GM12875 (cell line): Measurements from ENCODE around the gene IGSF9B.
"Not testable (repeated sequence)": the region's sequence is repeated elsewhere in the genome, so short reads cannot be mapped to it uniquely, and the experiment has no call there.

Source experiments
- H3K4me3 ChIP-seq: one replicate; pipeline ENCODE4 v1.5.1; 2011; ENCODE audit warnings: low read depth, low read length, control low read depth
- CTCF ChIP-seq: IDR thresholded peaks from 2 replicates; pipeline ENCODE4 v1.5.1; 2011; ENCODE audit warnings: low read depth, mild to moderate bottlenecking, control low read depth, inconsistent platforms, low read length, moderate library complexity, borderline replicate concordance; ENCODE audit not compliant: insufficient read depth

The IGSF9B gene

DNA sequence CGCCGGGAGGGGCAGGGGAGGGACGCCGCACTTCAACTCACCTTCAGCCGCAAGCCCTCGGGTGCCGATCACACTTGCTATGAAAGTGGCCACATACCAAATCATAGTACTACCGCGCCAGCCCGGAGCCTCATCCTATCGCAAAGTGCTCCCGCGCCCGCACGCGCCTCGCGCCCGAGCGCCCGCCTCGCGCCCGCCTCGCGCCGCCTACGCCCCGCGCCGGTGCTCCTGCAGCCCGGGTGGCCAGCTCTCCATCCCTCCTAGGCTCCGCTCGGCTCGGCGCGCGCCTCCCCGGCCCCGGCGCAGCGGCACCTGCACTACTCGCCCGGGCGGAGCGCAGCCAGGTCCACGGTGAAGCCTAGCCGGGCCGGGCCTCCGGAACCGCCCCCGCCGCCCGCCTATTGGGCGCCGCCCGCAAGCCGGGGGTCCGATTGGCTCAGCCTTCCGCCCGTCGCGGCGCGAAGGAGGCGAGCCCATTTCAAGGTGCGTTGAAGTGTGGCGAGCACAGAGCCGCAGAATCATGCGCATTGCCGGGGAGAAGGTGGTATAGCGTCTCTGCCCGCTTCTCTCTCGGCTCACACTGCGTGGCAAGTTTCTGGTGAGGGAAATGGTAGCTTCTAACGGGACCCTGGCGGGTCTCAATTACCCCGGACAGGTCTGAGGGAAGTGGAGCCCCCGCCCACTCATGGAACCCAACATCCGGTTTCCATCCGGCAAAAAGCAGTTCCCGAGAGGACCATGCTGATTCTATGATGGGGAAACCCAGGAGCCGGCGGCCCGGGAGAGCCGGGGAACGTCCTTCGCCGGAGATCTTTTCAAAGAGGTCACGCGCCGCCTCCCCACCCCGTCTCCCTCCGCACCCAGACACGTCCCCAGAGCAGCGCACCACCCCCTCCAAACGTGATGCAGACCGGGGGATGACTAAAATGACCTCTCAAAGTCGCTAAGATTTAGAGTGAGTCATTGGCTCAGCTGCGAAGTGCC lies at the start of gene IGSF9B:
TSS of gene IGSF9B (minus strand) at position 319 of the 984 bp plus-strand sequence. CDS start at position 105, 214 bp downstream.
- H3K4me3 ChIP-seq = peak within 1 kb of the TSS; percentile 57
- no peak for TF ChIP-seq CTCF

DNA sequence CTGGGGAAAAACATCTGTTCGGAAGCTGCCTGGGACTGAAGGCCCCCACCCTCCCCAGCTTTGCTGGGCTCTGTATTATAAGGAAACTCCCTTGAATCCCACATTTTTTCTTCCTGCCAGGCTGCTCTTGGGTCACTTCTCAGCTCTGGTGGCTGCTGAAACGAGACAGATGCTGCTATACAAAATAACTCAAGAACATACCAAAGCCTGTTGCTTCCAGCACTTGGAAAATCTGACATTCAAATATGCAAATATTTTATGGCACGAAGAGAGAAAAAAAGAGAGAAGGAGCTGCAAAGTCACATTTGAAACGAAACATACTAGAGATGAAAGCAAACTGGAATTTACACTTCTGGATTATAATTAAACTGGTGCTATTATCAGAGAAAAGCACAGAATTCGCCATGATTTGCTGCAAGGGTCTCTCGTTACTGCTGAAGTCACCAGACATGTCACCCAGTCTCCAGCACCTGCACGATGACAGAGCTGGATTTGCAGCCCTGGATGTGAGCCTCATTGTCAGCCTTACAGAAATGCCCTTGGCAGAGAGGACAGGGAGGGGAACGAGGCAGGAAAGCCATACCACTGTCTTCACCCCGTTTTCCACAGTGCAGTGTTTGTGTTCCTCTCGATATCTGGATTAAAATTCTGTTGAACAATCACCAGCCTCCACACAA lies 47.9 kb upstream of the IGSF9B start:
- no peak overlapping the region for H3K4me3 ChIP-seq
- no peak for TF ChIP-seq CTCF

DNA sequence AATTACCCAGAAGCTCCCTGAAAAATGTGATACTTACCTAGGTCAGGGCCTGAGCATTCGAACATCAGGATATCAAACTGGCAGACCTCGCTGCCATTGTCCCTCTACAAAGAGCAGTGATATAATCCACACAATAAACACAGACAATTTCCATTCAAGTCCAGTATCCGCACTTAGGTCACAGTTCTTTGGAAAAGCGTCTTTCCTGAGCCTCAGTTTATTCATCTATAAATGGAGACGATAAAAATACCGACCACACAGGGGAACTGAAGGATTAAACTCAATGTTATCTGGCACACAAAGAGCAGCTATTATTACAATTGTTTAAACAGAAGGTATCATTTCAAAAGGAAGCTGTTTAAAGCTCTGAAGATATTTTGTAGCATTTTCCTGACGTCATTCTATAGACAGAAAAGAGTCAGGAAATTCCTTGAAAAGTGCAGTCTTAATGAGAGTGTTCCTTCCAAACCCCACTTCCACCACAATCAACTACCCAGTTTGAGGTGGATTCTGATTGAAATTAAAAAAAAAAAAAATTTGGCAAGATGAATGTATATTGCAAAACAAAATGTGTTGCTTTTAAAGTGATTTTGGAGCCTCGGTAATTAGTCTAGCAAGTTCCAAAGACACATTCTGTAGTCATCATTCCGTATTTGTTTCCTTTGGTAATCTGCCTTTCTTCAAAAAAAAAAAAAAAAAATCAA lies 47.2 kb upstream of the IGSF9B start:
- no peak overlapping the region for H3K4me3 ChIP-seq
- no peak for TF ChIP-seq CTCF

- H3K4me3 ChIP-seq = not testable (repeated sequence)
Observed at GRCh38 chr11:134002819-134003218, 46.1 kb upstream of the IGSF9B start.

- not testable (repeated sequence) for H3K4me3 ChIP-seq
Observed at GRCh38 chr11:134002338-134002737, 45.6 kb upstream of the IGSF9B start.

GRCh38 chr11:134001596-134001995 lies 44.8 kb upstream of the IGSF9B start:
- no peak for TF ChIP-seq CTCF
- H3K4me3 ChIP-seq = no peak overlapping the region

DNA sequence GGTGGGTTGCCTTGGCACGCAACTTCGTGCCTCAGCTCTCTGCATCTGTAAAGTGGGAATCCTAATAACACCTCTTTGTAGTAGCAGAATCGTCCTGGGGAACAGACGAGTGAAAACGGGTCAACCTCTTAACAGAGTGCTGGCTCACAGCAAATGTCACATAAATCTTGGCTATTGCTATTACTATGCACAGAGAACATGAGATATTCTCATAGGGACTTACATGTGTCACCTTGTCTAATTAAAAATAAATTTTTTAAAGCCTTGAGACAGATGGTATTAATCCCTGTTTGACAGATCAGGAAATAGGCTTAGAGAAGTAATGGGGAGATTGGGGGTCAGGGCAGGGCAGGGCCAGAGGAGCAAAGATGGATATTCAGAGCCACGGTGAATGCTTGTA lies 44.3 kb upstream of the IGSF9B start:
- no peak overlapping the region for H3K4me3 ChIP-seq
- TF ChIP-seq CTCF = no peak
